Neural cell (in vitro differentiated cells): ENCODE results near the gene AFF3. TPM values are rescaled to one million over a fixed set of nuclear protein-coding genes. Genes with fewer than 3 reads are reported as not detected.

Experiments used
- H2AFZ ChIP-seq: fragments of 200-600, 300-800 bp; sonication (generic), shearing (Covaris generic); 2 replicates; pipeline ENCODE4 v1.6.0; 2014; ENCODE audit warnings: low read depth, mild to moderate bottlenecking, antibody characterized with exemption, low read length, moderate library complexity
- H3F3A ChIP-seq: fragments of 200-600 bp; shearing (Covaris generic); 2 replicates; pipeline ENCODE4 v1.6.1; 2016; ENCODE audit warnings: mild to moderate bottlenecking, moderate library complexity, mixed read lengths, antibody characterized with exemption, low read length; ENCODE audit not compliant: insufficient read depth, poor library complexity, severe bottlenecking
- H3K27ac ChIP-seq: fragments of 200-600, 300-800 bp; sonication (generic), shearing (Covaris generic); 2 replicates; pipeline ENCODE4 v1.5.1; 2014; ENCODE audit warnings: mild to moderate bottlenecking, low read length, moderate library complexity
- H3K27me3 ChIP-seq: fragments of 300-800, 200-600 bp; sonication (generic), shearing (Covaris generic); 2 replicates; pipeline ENCODE4 v1.6.0; 2014; ENCODE audit warnings: mild to moderate bottlenecking, low read depth, low read length, moderate library complexity; ENCODE audit not compliant: insufficient read depth
- H3K36me3 ChIP-seq: fragments of 300-800, 200-600 bp; sonication (generic), shearing (Covaris generic); 2 replicates; pipeline ENCODE4 v1.5.1; 2014; ENCODE audit warnings: mild to moderate bottlenecking, antibody characterized with exemption, low read length, moderate library complexity; ENCODE audit not compliant: insufficient read depth
- H3K4me2 ChIP-seq: fragments of 300-800, 200-600 bp; sonication (generic), shearing (Covaris generic); 2 replicates; pipeline ENCODE4 v1.6.0; 2014; ENCODE audit warnings: mild to moderate bottlenecking, low read length
- H3K4me3 ChIP-seq: fragments of 300-800, 200-600 bp; sonication (generic), shearing (Covaris generic); 2 replicates; pipeline ENCODE4 v1.5.1; 2014; ENCODE audit warnings: mild to moderate bottlenecking, low read length, moderate library complexity
- H3K79me2 ChIP-seq: fragments of 200-600 bp; shearing (Covaris generic); replicated peaks from 2 replicates; pipeline ENCODE4 v1.6.0; 2014; ENCODE audit warnings: mild to moderate bottlenecking, low read length, moderate library complexity; ENCODE audit not compliant: insufficient read depth
- H3K9ac ChIP-seq: fragments of 300-800, 200-600 bp; sonication (generic), shearing (Covaris generic); 2 replicates; pipeline ENCODE4 v1.6.1; 2016; ENCODE audit warnings: mild to moderate bottlenecking, low read length, mixed read lengths
- H3K9me2 ChIP-seq: fragments of 200-600 bp; shearing (Covaris generic); 2 replicates; pipeline ENCODE4 v1.6.1; 2016; ENCODE audit warnings: mild to moderate bottlenecking, low read length, mixed read lengths; ENCODE audit not compliant: insufficient read depth
- H3K9me3 ChIP-seq: fragments of 200-600, 300-800 bp; sonication (generic), shearing (Covaris generic); 2 replicates; pipeline ENCODE4 v1.6.1; 2016; ENCODE audit warnings: mild to moderate bottlenecking, mixed run types, low read length, moderate library complexity, mixed read lengths
- H4K20me1 ChIP-seq: fragments of 200-600 bp; shearing (Covaris generic); 2 replicates; pipeline ENCODE4 v1.6.1; 2016; ENCODE audit warnings: mild to moderate bottlenecking, mixed run types; ENCODE audit not compliant: insufficient read depth
- CTCF ChIP-seq: fragments of 450-650 bp; IDR thresholded peaks from 2 replicates; pipeline ENCODE4 v1.5.1; 2014; ENCODE audit warnings: antibody characterized with exemption, mild to moderate bottlenecking, moderate library complexity; ENCODE audit not compliant: poor library complexity, severe bottlenecking
- EP300 ChIP-seq: fragments of 450-650 bp; conservative IDR thresholded peaks from 2 replicates; pipeline ENCODE4 v1.6.1; 2014; ENCODE audit warnings: antibody characterized with exemption, mild to moderate bottlenecking, moderate library complexity; ENCODE audit not compliant: poor library complexity, severe bottlenecking
- EZH2 ChIP-seq: fragments of 200-600, 300-800 bp; shearing (Covaris generic), sonication (generic); IDR thresholded peaks from 2 replicates; pipeline ENCODE4 v1.6.1; 2014; ENCODE audit warnings: antibody characterized with exemption, low read length, borderline replicate concordance, mild to moderate bottlenecking; ENCODE audit not compliant: insufficient read depth, poor library complexity, severe bottlenecking
- MXI1 ChIP-seq: fragments of 450-650 bp; conservative IDR thresholded peaks from 2 replicates; pipeline ENCODE4 v1.6.1; 2014; ENCODE audit warnings: antibody characterized with exemption, mild to moderate bottlenecking; ENCODE audit not compliant: poor library complexity, severe bottlenecking
- POLR2AphosphoS5 ChIP-seq: IDR thresholded peaks from 2 replicates; pipeline ENCODE4 v1.6.1; 2012
- RAD21 ChIP-seq: fragments of 450-650 bp; conservative IDR thresholded peaks from 2 replicates; pipeline ENCODE4 v1.6.1; 2014; ENCODE audit warnings: antibody characterized with exemption, mild to moderate bottlenecking, moderate library complexity
- REST ChIP-seq: IDR thresholded peaks from 2 replicates; pipeline ENCODE4 v1.6.1; 2012; ENCODE audit warnings: borderline replicate concordance
- SMC3 ChIP-seq: fragments of 450-650 bp; conservative IDR thresholded peaks from 2 replicates; pipeline ENCODE4 v1.6.1; 2014; ENCODE audit warnings: antibody characterized with exemption, mild to moderate bottlenecking, moderate library complexity; ENCODE audit not compliant: poor library complexity
- TAF1 ChIP-seq: IDR thresholded peaks from 2 replicates; pipeline ENCODE4 v1.6.1; 2012; ENCODE audit warnings: low read depth
- polyA plus RNA-seq: library from polyadenylated mRNA; depleted of rRNA; stranded (reverse); fragments of >200 nt; gene quantifications from 2 replicates; pipeline ENCODE4 v1.2.3, GENCODE V29; 2014

Gene AFF3
- polyA plus RNA-seq, 1 donor from 2014 or later: 5.1 TPM

- H3K79me2 ChIP-seq: no peaks in the 10 kb centered on the region
- H2AFZ ChIP-seq: no peak overlapping the region
- no peaks in the 10 kb centered on the region for H3K9me2 ChIP-seq
- no peak overlapping the region for H3K4me2 ChIP-seq
- H3K27me3 ChIP-seq: no peaks in the 10 kb centered on the region
- TF ChIP-seq CTCF (no peak), EZH2 (no peak), RAD21 (no peak), REST (no peak), TAF1 (no peak), MXI1 (no peak), SMC3 (no peak), EP300 (no peak), POLR2AphosphoS5 (no peak)
- no peaks in the 10 kb centered on the region for H3F3A ChIP-seq
- no peaks in the 10 kb centered on the region for H3K36me3 ChIP-seq
- H4K20me1 ChIP-seq: no peaks in the 10 kb centered on the region
- H3K27ac ChIP-seq: no peak overlapping the region
- H3K9me3 ChIP-seq: no peaks in the 10 kb centered on the region
- no peak overlapping the region for H3K4me3 ChIP-seq
- H3K9ac ChIP-seq: no peak overlapping the region
Measured at GRCh38 chr2:99846462-99847107, 295.8 kb downstream of the AFF3 start.

GRCh38 chr2:99845296-99845695, 297.1 kb downstream of the AFF3 start:
- Histone ChIP-seq H4K20me1 (no peaks in the 10 kb centered on the region), H3K9me3 (no peaks in the 10 kb centered on the region), H3K27ac (no peak overlapping the region), H3K36me3 (no peaks in the 10 kb centered on the region), H3K27me3 (no peaks in the 10 kb centered on the region), H3K79me2 (no peaks in the 10 kb centered on the region), H2AFZ (no peak overlapping the region), H3F3A (no peaks in the 10 kb centered on the region), H3K9me2 (no peaks in the 10 kb centered on the region), H3K9ac (no peak overlapping the region), H3K4me2 (no peak overlapping the region), H3K4me3 (no peak overlapping the region)
- TF ChIP-seq RAD21 (no peak), SMC3 (no peak), REST (no peak), TAF1 (no peak), CTCF (no peak), EP300 (no peak), POLR2AphosphoS5 (no peak), EZH2 (no peak), MXI1 (no peak)
